HPDE6-E6E7 (cell line): ENCODE measurements around the gene ZBTB24.

Experiments used
- DNase-seq: peaks from one replicate; pipeline ENCODE4 v3.0.0; 2011; ENCODE audit warnings: missing footprints; ENCODE audit errors: extremely low spot score

The ZBTB24 gene

GRCh38 chr6:109420751-109421150 is 62.3 kb downstream of the ZBTB24 start:
- DNase-seq: peak; percentile 47

GRCh38 chr6:109417646-109418045 is 65.4 kb downstream of the ZBTB24 start:
- DNase-seq: no peak
